GM21390 (cell line): ENCODE results near the gene FBXO21.
"Not testable (repeated sequence)": the region's sequence is repeated elsewhere in the genome, so short reads cannot be mapped to it uniquely, and the experiment has no call there.

ENCODE experiments used
- ATAC-seq: cut with Tn5 transposase; IDR thresholded peaks from one replicate; pipeline ENCODE4 v1.9.1; 2021; ENCODE audit not compliant: unreplicated experiment

Gene FBXO21

GRCh38 chr12:117111821-117112595 is 78.3 kb downstream of the FBXO21 start:
- ATAC-seq = no peak

- no peak for ATAC-seq
Observed at GRCh38 chr12:117111386-117111785, 78.9 kb downstream of the FBXO21 start.

- no peak for ATAC-seq
Observed at GRCh38 chr12:117109943-117110635, 80.2 kb downstream of the FBXO21 start.

GRCh38 chr12:117105902-117106301 is 84.4 kb downstream of the FBXO21 start:
- ATAC-seq = no peak

GRCh38 chr12:117104003-117104402 is 86.3 kb downstream of the FBXO21 start:
- ATAC-seq = not testable (repeated sequence)

- no peak for ATAC-seq
Observed at GRCh38 chr12:117102800-117103181, 87.5 kb downstream of the FBXO21 start.

- ATAC-seq = no peak
Observed at GRCh38 chr12:117101953-117102799, 88.1 kb downstream of the FBXO21 start.

- no peak for ATAC-seq
Observed at GRCh38 chr12:117100851-117101673, 89.2 kb downstream of the FBXO21 start.

- no peak for ATAC-seq
Observed at GRCh38 chr12:117100251-117100650, 90.0 kb downstream of the FBXO21 start.

- ATAC-seq = peak; percentile 30
Observed at GRCh38 chr12:117098361-117099217, 91.7 kb downstream of the FBXO21 start.

- ATAC-seq = no peak
Observed at GRCh38 chr12:117098024-117098360, 92.3 kb downstream of the FBXO21 start.

GRCh38 chr12:117097159-117097558 is 93.1 kb downstream of the FBXO21 start:
- ATAC-seq = no peak

GRCh38 chr12:117096501-117097042 is 93.7 kb downstream of the FBXO21 start:
- ATAC-seq = no peak

- not testable (repeated sequence) for ATAC-seq
Observed at GRCh38 chr12:117095191-117095590, 95.1 kb downstream of the FBXO21 start.

GRCh38 chr12:117093918-117094630 is 96.2 kb downstream of the FBXO21 start:
- ATAC-seq = no peak

GRCh38 chr12:117093431-117093830 is 96.8 kb downstream of the FBXO21 start:
- ATAC-seq = no peak

GRCh38 chr12:117092886-117093285 is 97.4 kb downstream of the FBXO21 start:
- no peak for ATAC-seq

GRCh38 chr12:117092511-117092780 is 97.8 kb downstream of the FBXO21 start:
- ATAC-seq = no peak
